WTC11 (cell line): ENCODE data around the gene SUB1. TPM values are rescaled to one million over a fixed set of nuclear protein-coding genes. Genes with fewer than 3 reads are reported as not detected.
"Not testable (repeated sequence)": the region's sequence is repeated elsewhere in the genome, so short reads cannot be mapped to it uniquely, and the experiment has no call there.

Source experiments
- ATAC-seq: fragments of 200-7000 bp; cut with Tn5 transposase; 2 replicates; pipeline ENCODE4 v1.10.0; 2021; ENCODE audit warnings: mild to moderate bottlenecking, moderate library complexity
- CTCF ChIA-PET: fragments of 300-600 bp; sonication (Branson Sonifier 250); formaldehyde crosslinking; loops from one replicate; lab custom pipeline; 2021; ENCODE audit warnings: antibody characterized with exemption; lab: Charles Lee
- POLR2A ChIA-PET: fragments of 350-600 bp; sonication (Branson Sonifier 250); formaldehyde crosslinking; loops from one replicate; lab custom pipeline; 2021; ENCODE audit warnings: antibody characterized with exemption; lab: Charles Lee
- DNase-seq: peaks from one replicate; pipeline ENCODE4 v3.0.0; 2021; ENCODE audit warnings: low spot score
- H3K27ac Mint-ChIP-seq: 2 replicates; pipeline ENCODE4 v1.8.0; 2021; ENCODE audit warnings: mixed read lengths
- H3K27me3 Mint-ChIP-seq: 2 replicates; pipeline ENCODE4 v1.8.0; 2021; ENCODE audit warnings: low read depth, mild to moderate bottlenecking, moderate library complexity, mixed read lengths
- H3K36me3 Mint-ChIP-seq: 2 replicates; pipeline ENCODE4 v1.8.0; 2021; ENCODE audit warnings: mixed read lengths
- H3K4me1 Mint-ChIP-seq: 2 replicates; pipeline ENCODE4 v1.8.0; 2022; ENCODE audit warnings: mixed read lengths
- H3K4me3 Mint-ChIP-seq: 2 replicates; pipeline ENCODE4 v1.8.0; 2021; ENCODE audit warnings: mild to moderate bottlenecking, moderate library complexity, mixed read lengths
- H3K9me3 Mint-ChIP-seq: 2 replicates; pipeline ENCODE4 v1.8.0; 2021; ENCODE audit warnings: mixed read lengths
- ARID4B ChIP-seq: sonication (generic); formaldehyde crosslinking; IDR thresholded peaks from 2 replicates; pipeline ENCODE4 v1.8.0; 2023; ENCODE audit warnings: missing genetic modification reagents, mild to moderate bottlenecking, borderline replicate concordance
- CBFB ChIP-seq: sonication (generic); formaldehyde crosslinking; IDR thresholded peaks from 2 replicates; pipeline ENCODE4 v1.8.1; 2022; ENCODE audit warnings: mild to moderate bottlenecking, low read depth, missing genetic modification reagents
- CREM ChIP-seq: sonication (generic); formaldehyde crosslinking; IDR thresholded peaks from 2 replicates; pipeline ENCODE4 v1.8.1; 2022; ENCODE audit warnings: mild to moderate bottlenecking, missing genetic modification reagents, moderate library complexity
- ETV6 ChIP-seq: sonication (generic); formaldehyde crosslinking; IDR thresholded peaks from 2 replicates; pipeline ENCODE4 v1.8.1; 2022; ENCODE audit warnings: mild to moderate bottlenecking, missing genetic modification reagents
- FOXK1 ChIP-seq: sonication (generic); formaldehyde crosslinking; IDR thresholded peaks from 2 replicates; pipeline ENCODE4 v1.8.0; 2022; ENCODE audit warnings: mild to moderate bottlenecking, moderate library complexity, missing genetic modification reagents
- GABPB1 ChIP-seq: sonication (generic); formaldehyde crosslinking; IDR thresholded peaks from 2 replicates; pipeline ENCODE4 v1.8.1; 2023; ENCODE audit warnings: mild to moderate bottlenecking, missing genetic modification reagents
- GRHL2 ChIP-seq: fragments of 250-450 bp; sonication (Bioruptor Pico); IDR thresholded peaks from 2 replicates; pipeline ENCODE4 v1.8.0; 2022; ENCODE audit warnings: mild to moderate bottlenecking, moderate library complexity; ENCODE audit not compliant: insufficient replicate concordance, severe bottlenecking
- HMGA2 ChIP-seq: fragments of 250-450 bp; sonication (Bioruptor Pico); IDR thresholded peaks from 2 replicates; pipeline ENCODE4 v1.4.0; 2021; ENCODE audit warnings: mild to moderate bottlenecking, moderate library complexity
- KAT7 ChIP-seq: sonication (generic); formaldehyde crosslinking; IDR thresholded peaks from 2 replicates; pipeline ENCODE4 v1.8.1; 2023; ENCODE audit warnings: missing genetic modification reagents, mild to moderate bottlenecking, borderline replicate concordance
- NR1H2 ChIP-seq: sonication (generic); formaldehyde crosslinking; IDR thresholded peaks from 2 replicates; pipeline ENCODE4 v1.9.0; 2021; ENCODE audit warnings: mild to moderate bottlenecking, moderate library complexity, missing genetic modification reagents
- RELA ChIP-seq: sonication (generic); formaldehyde crosslinking; IDR thresholded peaks from 2 replicates; pipeline ENCODE4 v1.8.1; 2022; ENCODE audit warnings: missing genetic modification reagents, mild to moderate bottlenecking, borderline replicate concordance
- RORB ChIP-seq: fragments of 250-450 bp; sonication (Bioruptor Pico); IDR thresholded peaks from 2 replicates; pipeline ENCODE4 v1.9.0; 2021; ENCODE audit warnings: mild to moderate bottlenecking
- TEAD1 ChIP-seq: sonication (generic); formaldehyde crosslinking; IDR thresholded peaks from 2 replicates; pipeline ENCODE4 v1.8.0; 2022; ENCODE audit warnings: mild to moderate bottlenecking, missing genetic modification reagents
- ZNF121 ChIP-seq: sonication (generic); formaldehyde crosslinking; IDR thresholded peaks from 2 replicates; pipeline ENCODE4 v1.8.0; 2023; ENCODE audit warnings: missing genetic modification reagents
- ZNF138 ChIP-seq: sonication (generic); formaldehyde crosslinking; conservative IDR thresholded peaks from 2 replicates; pipeline ENCODE4 v1.8.1; 2022; ENCODE audit warnings: mild to moderate bottlenecking, moderate library complexity, missing genetic modification reagents
- total RNA-seq: library from RNA; stranded (reverse); gene quantifications from 3 replicates; pipeline ENCODE4 v1.2.3, GENCODE V29; 2021

Gene SUB1
- total RNA-seq, 1 experiment from 2014 or later = 258 TPM

GRCh38 chr5:32572778-32573480, 12.4 kb upstream of the SUB1 start:
- H3K27ac Mint-ChIP-seq = no peak overlapping the region
- no peaks in the 10 kb centered on the region for H3K36me3 Mint-ChIP-seq
- ATAC-seq = no peak
- no peaks in the 10 kb centered on the region for H3K27me3 Mint-ChIP-seq
- no peak for DNase-seq
- ChIA-PET POLR2A (interaction anchor here (0.7 kb wide), 1 partner anchor 348 kb away, joined by 3 read pairs; no protein-coding TSS in a partner anchor), CTCF (interaction anchor here (1.6 kb wide), 1 partner anchor 83 kb away, joined by 4 read pairs; no protein-coding TSS in a partner anchor)
- peaks cover 4% of the 10 kb centered on the region; the same call in 1 of the 2 replicates for H3K9me3 Mint-ChIP-seq
- TF ChIP-seq CREM (CRISPR knock-in tag) (no peak), ZNF121 (CRISPR knock-in tag) (no peak), RORB (no peak), CBFB (CRISPR knock-in tag) (no peak), ARID4B (no peak), GRHL2 (CRISPR knock-in tag) (no peak)
- peaks cover 14% of the 10 kb centered on the region for H3K4me1 Mint-ChIP-seq
- no peak overlapping the region for H3K4me3 Mint-ChIP-seq

- H3K27ac Mint-ChIP-seq, H3K9me3 Mint-ChIP-seq, H3K4me3 Mint-ChIP-seq, ATAC-seq, H3K27me3 Mint-ChIP-seq, H3K36me3 Mint-ChIP-seq, DNase-seq, POLR2A ChIA-PET: not testable (repeated sequence)
- H3K4me1 Mint-ChIP-seq = peaks cover 14% of the 10 kb centered on the region
- CTCF ChIA-PET = interaction anchor here (1.6 kb wide), 1 partner anchor 83 kb away, joined by 4 read pairs; no protein-coding TSS in a partner anchor
Measured at GRCh38 chr5:32573481-32573854, 11.9 kb upstream of the SUB1 start.

- H3K27me3 Mint-ChIP-seq = no peaks in the 10 kb centered on the region
- no peak overlapping the region for H3K27ac Mint-ChIP-seq
- H3K4me3 Mint-ChIP-seq = no peak overlapping the region
- no peak for ATAC-seq
- H3K36me3 Mint-ChIP-seq = no peaks in the 10 kb centered on the region
- ChIA-PET CTCF (interaction anchor here (1.6 kb wide), 1 partner anchor 84 kb away, joined by 4 read pairs; no protein-coding TSS in a partner anchor), POLR2A (interaction anchor here (0.6 kb wide), 1 partner anchor 91 kb away, joined by 3 read pairs; no protein-coding TSS in a partner anchor)
- TF ChIP-seq CREM (CRISPR knock-in tag) (no peak), ETV6 (CRISPR knock-in tag) (no peak), GABPB1 (peak; percentile 69; the same call in 1 of the 2 replicates)
- peaks cover 14% of the 10 kb centered on the region for H3K4me1 Mint-ChIP-seq
- DNase-seq = no peak
- H3K9me3 Mint-ChIP-seq = peaks cover 2% of the 10 kb centered on the region; the same call in 1 of the 2 replicates
Measured at GRCh38 chr5:32574540-32575175, 10.7 kb upstream of the SUB1 start.

- DNase-seq (no peak), ATAC-seq (no peak)
- CTCF ChIA-PET = interaction anchor here (1.5 kb wide), 1 partner anchor 88 kb away, joined by 3 read pairs; no protein-coding TSS in a partner anchor
Measured at GRCh38 chr5:32578363-32578762, 7.0 kb upstream of the SUB1 start.

GRCh38 chr5:32578764-32579163, 6.6 kb upstream of the SUB1 start:
- H3K27me3 Mint-ChIP-seq = no peaks in the 10 kb centered on the region
- peaks cover 45% of the 10 kb centered on the region for H3K4me1 Mint-ChIP-seq
- no peak overlapping the region for H3K27ac Mint-ChIP-seq
- no peaks in the 10 kb centered on the region for H3K36me3 Mint-ChIP-seq
- ATAC-seq (no peak), DNase-seq (no peak)
- H3K4me3 Mint-ChIP-seq = no peak overlapping the region
- no peak for TF ChIP-seq RELA (CRISPR knock-in tag)
- TF ChIP-seq TEAD1 (CRISPR knock-in tag) = no peak
- TF ChIP-seq FOXK1 (CRISPR knock-in tag) = no peak
- CTCF ChIA-PET = interaction anchor here (1.5 kb wide), 1 partner anchor 88 kb away, joined by 3 read pairs; no protein-coding TSS in a partner anchor
- no peaks in the 10 kb centered on the region for H3K9me3 Mint-ChIP-seq
- POLR2A ChIA-PET = no interaction called here

More at GRCh38 chr5:32578363-32578762, 7.0 kb upstream of the SUB1 start:
- no peaks in the 10 kb centered on the region for H3K27me3 Mint-ChIP-seq
- TF ChIP-seq HMGA2 (CRISPR knock-in tag) (no peak), NR1H2 (CRISPR knock-in tag) (no peak), ZNF138 (CRISPR knock-in tag) (no peak), KAT7 (CRISPR knock-in tag) (no peak)
- H3K9me3 Mint-ChIP-seq = no peaks in the 10 kb centered on the region
- H3K4me1 Mint-ChIP-seq = peaks cover 41% of the 10 kb centered on the region
- no peaks in the 10 kb centered on the region for H3K36me3 Mint-ChIP-seq
- POLR2A ChIA-PET = no interaction called here
- H3K4me3 Mint-ChIP-seq = no peak overlapping the region
- H3K27ac Mint-ChIP-seq = no peak overlapping the region
